Right ventricle myocardium superior (tissue), 1 donor: Measurements from ENCODE around the gene RCAN2. TPM values are rescaled to one million over a fixed set of nuclear protein-coding genes. Genes with fewer than 3 reads are reported as not detected.
"Not testable (repeated sequence)": the region's sequence is repeated elsewhere in the genome, so short reads cannot be mapped to it uniquely, and the experiment has no call there.

Source experiments
- ATAC-seq: fragments of 200-7000 bp; cut with Tn5 transposase; one replicate; pipeline ENCODE4 v1.9.1; 2020; ENCODE audit warnings: mild to moderate bottlenecking; ENCODE audit not compliant: poor library complexity
- DNase-seq: peaks from one replicate; pipeline ENCODE4 v3.0.0-alpha.2; 2020
- intact Hi-C: fragments of 100-400 bp; cut with DNase I; formaldehyde crosslinking; loops from one replicate; pipeline ENCODE4 v1.11.2; 2022
- total RNA-seq: library from RNA; stranded (reverse); fragmentation: NEBNext Ultra II Directional; extraction: Animal tissue kit (Norgen Biotek cat#: 25700); gene quantifications from one replicate; pipeline ENCODE4 v1.2.1, GENCODE V29; 2021
- donor health status: DM: no; HTN: yes; CAD: no; lungs with severe emphysema.

Gene RCAN2
- total RNA-seq, 1 donor from 2014 or later, result 258 TPM

GRCh38 chr6:46407776-46408530, 83.3 kb downstream of the RCAN2 start:
- DNase-seq (no peak), ATAC-seq (peak; percentile 34)
- intact Hi-C loops, result no loop called here

GRCh38 chr6:46407246-46407645, 84.0 kb downstream of the RCAN2 start:
- intact Hi-C loops, result no loop called here
- ATAC-seq, result no peak

GRCh38 chr6:46405620-46406180, 85.5 kb downstream of the RCAN2 start:
- ATAC-seq, intact Hi-C loops, DNase-seq: not testable (repeated sequence)

More at GRCh38 chr6:46407246-46407645, 84.0 kb downstream of the RCAN2 start:
- no peak for DNase-seq

GRCh38 chr6:46400898-46401297, 90.4 kb downstream of the RCAN2 start:
- no peak for DNase-seq
- ATAC-seq, result no peak
- intact Hi-C loops, result loop anchor here (5.0 kb wide), 1 partner anchor 164 kb away; no protein-coding TSS in a partner anchor

- no peak for DNase-seq
- intact Hi-C loops, result no loop called here
- ATAC-seq, result peak; percentile 32
These were observed 95.7 kb downstream of the RCAN2 start for GRCh38 chr6:46395530-46395929.

GRCh38 chr6:46393940-46394337, 97.3 kb downstream of the RCAN2 start:
- ATAC-seq, result no peak
- intact Hi-C loops, result no loop called here
- no peak for DNase-seq

GRCh38 chr6:46393161-46393939, 97.9 kb downstream of the RCAN2 start:
- ATAC-seq, result no peak
- DNase-seq, result no peak
- intact Hi-C loops, result no loop called here

GRCh38 chr6:46392294-46392693, 99.0 kb downstream of the RCAN2 start:
- DNase-seq (no peak), ATAC-seq (no peak)
- intact Hi-C loops, result no loop called here

- intact Hi-C loops, result no loop called here
- no peak for ATAC-seq
- DNase-seq, result no peak
These were observed 100.9 kb downstream of the RCAN2 start for GRCh38 chr6:46390153-46390876.

- ATAC-seq, DNase-seq, intact Hi-C loops: not testable (repeated sequence)
These were observed 103.5 kb downstream of the RCAN2 start for GRCh38 chr6:46387728-46388127.

GRCh38 chr6:46381579-46381978, 109.7 kb downstream of the RCAN2 start:
- intact Hi-C loops, result no loop called here
- ATAC-seq (no peak), DNase-seq (no peak)

- DNase-seq (no peak), ATAC-seq (peak; percentile 52)
- intact Hi-C loops, result no loop called here
These were observed 110.2 kb downstream of the RCAN2 start for GRCh38 chr6:46381057-46381456.

- intact Hi-C loops, result no loop called here
- DNase-seq, result no peak
- ATAC-seq, result peak; percentile 64
These were observed 111.0 kb downstream of the RCAN2 start for GRCh38 chr6:46380152-46380807.

- DNase-seq (no peak), ATAC-seq (peak; percentile 46)
- intact Hi-C loops, result no loop called here
These were observed 112.3 kb downstream of the RCAN2 start for GRCh38 chr6:46378882-46379416.

- DNase-seq (no peak), ATAC-seq (no peak)
- intact Hi-C loops, result no loop called here
These were observed 112.9 kb downstream of the RCAN2 start for GRCh38 chr6:46378161-46378881.

GRCh38 chr6:46377209-46377608, 114.0 kb downstream of the RCAN2 start:
- intact Hi-C loops, result no loop called here

GRCh38 chr6:46376562-46377061, 114.6 kb downstream of the RCAN2 start:
- ATAC-seq, result no peak
- intact Hi-C loops, result no loop called here
- no peak for DNase-seq

More at GRCh38 chr6:46377209-46377608, 114.0 kb downstream of the RCAN2 start:
- DNase-seq, result no peak
- no peak for ATAC-seq
